Naive thymus-derived CD4-positive, alpha-beta T cell (primary cell): Measurements from ENCODE around the gene SLC25A38. TPM values are rescaled to one million over a fixed set of nuclear protein-coding genes. Genes with fewer than 3 reads are reported as not detected.

Experiments
- ATAC-seq: fragments of 150-1000 bp; cut with Tn5 transposase; 2 replicates; pipeline ENCODE4 v1.10.0; 2021; ENCODE audit warnings: mild to moderate bottlenecking, moderate library complexity
- CTCF ChIA-PET: fragments of 350-600 bp; sonication (Branson Sonifier 250); formaldehyde crosslinking; loops from one replicate; lab custom pipeline; 2021; ENCODE audit warnings: antibody characterized with exemption; lab: Charles Lee
- POLR2A ChIA-PET: fragments of 350-600 bp; sonication (Branson Sonifier 250); formaldehyde crosslinking; loops from one replicate; lab custom pipeline; 2021; ENCODE audit warnings: antibody characterized with exemption, inconsistent platforms; lab: Charles Lee
- DNase-seq, 9 donors: peaks; one replicate each; pipeline versions ENCODE4 v3.0.0 to v3.0.0-alpha.2; 2020 to 2022; ENCODE audit warnings: mixed read lengths in 1 of 9
- H3K27ac ChIP-seq: one replicate; pipeline ENCODE4 v1.7.0; 2013; ENCODE audit warnings: mild to moderate bottlenecking, low read depth, low read length, moderate library complexity
- H3K27me3 ChIP-seq, 2 donors: one replicate each; pipeline ENCODE4 v1.7.0; 2013; ENCODE audit warnings: low read length in 2 of 2, mild to moderate bottlenecking in 2 of 2, moderate library complexity in 2 of 2; ENCODE audit not compliant: control insufficient read depth in 2 of 2, insufficient read depth in 2 of 2
- H3K36me3 ChIP-seq, 3 experiments: 1 replicate in 2 of 3; 2 replicates in 1 of 3; pipeline ENCODE4 v1.7.0; 2013; ENCODE audit warnings: low read length in 3 of 3, mild to moderate bottlenecking in 3 of 3, moderate library complexity in 1 of 3; ENCODE audit not compliant: insufficient read depth in 3 of 3, control insufficient read depth in 2 of 3
- H3K4me1 ChIP-seq, 2 donors: one replicate each; pipeline ENCODE4 v1.7.0; 2013; ENCODE audit warnings: low read length in 2 of 2, mild to moderate bottlenecking in 2 of 2, moderate library complexity in 1 of 2; ENCODE audit not compliant: control insufficient read depth in 2 of 2, insufficient read depth in 2 of 2
- H3K4me3 ChIP-seq: 2 replicates; pipeline ENCODE4 v1.7.0; 2013; ENCODE audit warnings: mild to moderate bottlenecking, low read length
- H3K9me3 ChIP-seq, 3 experiments: 1 replicate in 2 of 3; 2 replicates in 1 of 3; pipeline ENCODE4 v1.7.0; 2013; ENCODE audit warnings: low read length in 3 of 3; ENCODE audit not compliant: control insufficient read depth in 2 of 3
- H3K27ac Mint-ChIP-seq, 9 donors: one replicate each; pipeline ENCODE4 v1.8.0; 2020 to 2022; ENCODE audit warnings: mixed read lengths in 9 of 9, mild to moderate bottlenecking in 8 of 9, moderate library complexity in 5 of 9, inconsistent platforms in 2 of 9
- H3K27me3 Mint-ChIP-seq, 5 donors: one replicate each; pipeline ENCODE4 v1.8.0; 2021 to 2022; ENCODE audit warnings: mixed read lengths in 5 of 5, mild to moderate bottlenecking in 1 of 5
- H3K36me3 Mint-ChIP-seq, 5 donors: one replicate each; pipeline ENCODE4 v1.8.0; 2020 to 2022; ENCODE audit warnings: mixed read lengths in 5 of 5, mild to moderate bottlenecking in 3 of 5, inconsistent platforms in 1 of 5
- H3K4me1 Mint-ChIP-seq, 7 donors: one replicate each; pipeline ENCODE4 v1.8.0; 2020 to 2022; ENCODE audit warnings: mixed read lengths in 7 of 7, mild to moderate bottlenecking in 3 of 7, inconsistent platforms in 1 of 7
- H3K4me3 Mint-ChIP-seq, 10 donors: one replicate each; pipeline ENCODE4 v1.8.0; 2020 to 2022; ENCODE audit warnings: mild to moderate bottlenecking in 10 of 10, mixed read lengths in 10 of 10, moderate library complexity in 6 of 10, inconsistent platforms in 2 of 10
- H3K9me3 Mint-ChIP-seq, 11 donors: one replicate each; pipeline ENCODE4 v1.8.0; 2020 to 2022; ENCODE audit warnings: mixed read lengths in 11 of 11, mild to moderate bottlenecking in 4 of 11, inconsistent platforms in 1 of 11, moderate library complexity in 1 of 11
- intact Hi-C, 2 donors: fragments of 100-400 bp; cut with micrococcal nuclease; formaldehyde crosslinking; loops; one replicate each; pipeline ENCODE4 v1.15.1; 2023
- polyA plus RNA-seq, 2 donors: library from polyadenylated mRNA; unstranded; fragments of 300-500 nt; fragmentation: Illumina TruSeq; gene quantifications; one replicate each; pipeline ENCODE4 v1.2.3, GENCODE V29; 2021
- total RNA-seq, 6 experiments: library from RNA in 5 of 6; stranded (reverse) in 5 of 6; gene quantifications; 1 replicate in 5 of 6; 2 replicates in 1 of 6; pipeline ENCODE4 v1.2.3 and lab custom pipeline; 2021 to 2026

The SLC25A38 gene
- total and polyA plus RNA-seq, 7 experiments from 2014 or later = 30.3 to 53.7 (median 46.8) TPM

DNA sequence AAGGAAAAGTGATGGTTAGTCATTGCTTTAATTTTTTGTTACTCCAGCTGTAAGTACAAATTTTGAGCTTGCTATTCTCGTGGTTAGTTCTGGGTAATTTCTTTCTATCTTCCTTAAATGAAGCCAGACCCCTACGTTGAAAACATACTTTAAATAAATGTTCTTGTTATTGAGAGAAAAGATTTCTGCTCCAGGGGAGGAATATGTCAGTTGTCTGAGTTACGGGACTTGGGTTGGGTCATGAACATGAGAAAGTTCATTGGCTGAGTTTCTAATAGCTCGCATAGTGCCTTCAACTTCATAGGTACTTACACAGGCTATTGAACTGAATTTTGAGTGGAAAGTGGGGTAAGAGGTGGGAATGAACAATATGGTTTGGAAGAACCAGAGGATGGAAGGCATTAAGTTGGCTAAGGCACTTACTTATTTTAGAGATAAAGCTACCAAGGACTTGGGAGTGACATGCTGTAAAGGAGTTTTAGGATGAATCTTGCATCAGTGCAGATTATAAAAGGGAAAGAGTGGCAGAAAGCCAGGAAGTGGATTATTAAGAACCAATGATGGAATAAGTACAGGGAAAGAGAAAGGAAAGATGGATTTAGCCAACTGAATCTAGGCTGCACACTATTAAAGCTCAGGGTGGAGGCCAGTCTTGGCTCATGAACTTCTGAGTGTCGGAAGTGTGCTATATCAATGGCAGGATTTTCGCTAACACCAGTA, 24.8 kb downstream of the SLC25A38 start:
- peaks cover 30 to 37% of the 10 kb centered on the region in 2 donors for H3K4me1 ChIP-seq
- DNase-seq (no peak), ATAC-seq (no peak)
- H3K4me3 Mint-ChIP-seq = peak overlapping the region; percentile 88 to 97 (median 94)
- H3K27ac ChIP-seq = peak overlapping the region; percentile 86
- H3K4me1 Mint-ChIP-seq = peaks cover 28 to 61% (median 55%) of the 10 kb centered on the region in 7 donors
- H3K27ac Mint-ChIP-seq = peak overlapping the region; percentile 85 to 98 (median 94)
- H3K9me3 ChIP-seq = no peaks in the 10 kb centered on the region
- ChIA-PET POLR2A (interaction anchor here (0.6 to 4.3 kb wide), 8 partner anchors 8 to 1978 kb away, joined by 3 to 25 read pairs (median 3); partner anchors contain the start of gene RPL14), CTCF (interaction anchor here (0.6 to 3.9 kb wide), 8 partner anchors 9 to 1545 kb away, joined by 3 to 14 read pairs (median 3); no protein-coding TSS in a partner anchor)
- H3K27me3 ChIP-seq = no peaks in the 10 kb centered on the region
- intact Hi-C loops = loop anchor here (2.0 to 10.0 kb wide), 6 partner anchors 299 to 1791 kb away; partner anchors contain the start of genes CTNNB1 (in 2 of the 2), ACAA1 (in 1 of the 2), MYD88 (in 1 of the 2) and RPL14 (in 1 of the 2)
- H3K36me3 ChIP-seq = peaks cover 26 to 51% (median 26%) of the 10 kb centered on the region in 3 experiments
- peak overlapping the region; percentile 62 for H3K4me3 ChIP-seq
- H3K27me3 Mint-ChIP-seq = peaks cover 0 to 2% (median 0%) of the 10 kb centered on the region in 5 donors
- peaks cover 16 to 45% (median 35%) of the 10 kb centered on the region in 5 donors for H3K36me3 Mint-ChIP-seq
- H3K9me3 Mint-ChIP-seq = peaks cover 0 to 6% (median 0%) of the 10 kb centered on the region in 11 donors

- ChIA-PET CTCF (interaction anchor here (0.6 to 3.9 kb wide), 7 partner anchors 8 to 789 kb away, joined by 3 to 14 read pairs (median 3); no protein-coding TSS in a partner anchor), POLR2A (interaction anchor here (0.6 to 4.3 kb wide), 6 partner anchors 10 to 1979 kb away, joined by 3 to 25 read pairs (median 3); partner anchors contain the start of gene RPL14)
- Mint-ChIP-seq H3K4me3 (peak overlapping the region in 9 of 10 donors; percentile 16 to 97 (median 92)), H3K27ac (peak overlapping the region in 8 of 9 donors; percentile 85 to 98 (median 92)), H3K36me3 (peaks cover 16 to 52% (median 35%) of the 10 kb centered on the region in 5 donors), H3K4me1 (peaks cover 28 to 61% (median 55%) of the 10 kb centered on the region in 7 donors), H3K9me3 (peaks cover 0 to 6% (median 0%) of the 10 kb centered on the region in 11 donors), H3K27me3 (peaks cover 0 to 2% (median 0%) of the 10 kb centered on the region in 5 donors)
- ATAC-seq (no peak), DNase-seq (no peak)
- intact Hi-C loops = loop anchor here (5.0 to 10.0 kb wide), 4 partner anchors 1046 to 1789 kb away; partner anchors contain the start of genes ACAA1 (in 1 of the 2), CTNNB1 (in 1 of the 2), MYD88 (in 1 of the 2) and RPL14 (in 1 of the 2)
- Histone ChIP-seq H3K4me1 (peaks cover 30 to 37% of the 10 kb centered on the region in 2 donors), H3K27ac (peak overlapping the region; percentile 86), H3K4me3 (peak overlapping the region; percentile 62), H3K9me3 (no peaks in the 10 kb centered on the region), H3K36me3 (peaks cover 26 to 59% (median 29%) of the 10 kb centered on the region in 3 experiments), H3K27me3 (no peaks in the 10 kb centered on the region)
Observed at GRCh38 chr3:39408493-39409372, 25.6 kb downstream of the SLC25A38 start.

GRCh38 chr3:39409514-39410136, 26.5 kb downstream of the SLC25A38 start:
- Histone ChIP-seq H3K9me3 (no peaks in the 10 kb centered on the region), H3K27ac (peak overlapping the region; percentile 49), H3K4me1 (peaks cover 30 to 37% of the 10 kb centered on the region in 2 donors), H3K27me3 (no peaks in the 10 kb centered on the region), H3K4me3 (peak overlapping the region; percentile 23), H3K36me3 (peaks cover 26 to 67% (median 29%) of the 10 kb centered on the region in 3 experiments)
- peaks cover 28 to 62% (median 55%) of the 10 kb centered on the region in 7 donors for H3K4me1 Mint-ChIP-seq
- POLR2A ChIA-PET = interaction anchor here (0.6 to 4.3 kb wide), 2 partner anchors 25 to 301 kb away, joined by 3 to 25 read pairs; no protein-coding TSS in a partner anchor
- intact Hi-C loops = loop anchor here (5.0 to 10.0 kb wide), 4 partner anchors 1045 to 1788 kb away; partner anchors contain the start of genes ACAA1 (in 1 of the 2), CTNNB1 (in 1 of the 2), MYD88 (in 1 of the 2) and RPL14 (in 1 of the 2)
- CTCF ChIA-PET = interaction anchor here (3.9 kb wide), 1 partner anchor 7 kb away, joined by 14 read pairs; no protein-coding TSS in a partner anchor
- ATAC-seq (no peak), DNase-seq (no peak)
- peak overlapping the region in 8 of 10 donors; percentile 13 to 91 (median 35) for H3K4me3 Mint-ChIP-seq
- peak overlapping the region in 6 of 9 donors; percentile 12 to 96 (median 69) for H3K27ac Mint-ChIP-seq
- peaks cover 0 to 6% (median 0%) of the 10 kb centered on the region in 11 donors for H3K9me3 Mint-ChIP-seq
- H3K27me3 Mint-ChIP-seq = peaks cover 0 to 2% (median 0%) of the 10 kb centered on the region in 5 donors
- H3K36me3 Mint-ChIP-seq = peaks cover 16 to 52% (median 35%) of the 10 kb centered on the region in 5 donors

DNA sequence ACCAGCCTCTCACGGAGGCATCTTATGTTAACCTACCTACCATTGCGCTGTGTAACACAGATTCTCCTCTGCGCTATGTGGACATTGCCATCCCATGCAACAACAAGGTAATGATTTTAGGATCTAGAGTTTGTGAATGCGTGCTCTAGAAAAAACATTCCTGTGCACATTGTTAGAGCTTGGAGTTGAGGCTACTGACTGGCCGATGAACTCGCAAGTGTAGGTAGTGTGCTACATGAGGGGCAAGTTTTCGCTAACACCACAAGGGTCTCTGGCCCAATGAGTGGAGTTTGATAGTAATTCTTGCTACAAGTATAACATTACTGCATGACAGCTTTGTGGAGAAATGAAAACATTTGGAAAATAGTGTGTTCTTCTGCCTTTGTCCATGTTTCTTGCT, 27.7 kb downstream of the SLC25A38 start:
- Mint-ChIP-seq H3K9me3 (peaks cover 0 to 6% (median 0%) of the 10 kb centered on the region in 11 donors), H3K4me3 (peak overlapping the region in 1 of 10 donors; percentile 32), H3K4me1 (peaks cover 28 to 63% (median 52%) of the 10 kb centered on the region in 7 donors), H3K36me3 (peaks cover 16 to 52% (median 35%) of the 10 kb centered on the region in 5 donors), H3K27ac (peak overlapping the region in 2 of 9 donors; percentile 53 to 81), H3K27me3 (peaks cover 0 to 2% (median 0%) of the 10 kb centered on the region in 5 donors)
- Histone ChIP-seq H3K4me1 (peaks cover 30 to 33% of the 10 kb centered on the region in 2 donors), H3K27me3 (no peaks in the 10 kb centered on the region), H3K36me3 (peaks cover 26 to 69% (median 29%) of the 10 kb centered on the region in 3 experiments), H3K4me3 (no peak overlapping the region), H3K9me3 (no peaks in the 10 kb centered on the region), H3K27ac (peak overlapping the region; percentile 26)
- POLR2A ChIA-PET = no interaction called here
- ATAC-seq (no peak), DNase-seq (no peak)
- intact Hi-C loops = no loop called here
- CTCF ChIA-PET = no interaction called here

- Histone ChIP-seq H3K4me1 (peaks cover 26% of the 10 kb centered on the region in 2 donors), H3K4me3 (no peak overlapping the region), H3K27ac (no peak overlapping the region), H3K9me3 (no peaks in the 10 kb centered on the region), H3K36me3 (peaks cover 26 to 68% (median 29%) of the 10 kb centered on the region in 3 experiments), H3K27me3 (no peaks in the 10 kb centered on the region)
- no peak overlapping the region for H3K4me3 Mint-ChIP-seq
- peaks cover 15 to 47% (median 24%) of the 10 kb centered on the region in 5 donors for H3K36me3 Mint-ChIP-seq
- peak overlapping the region in 3 of 9 donors; percentile 2 to 33 (median 18) for H3K27ac Mint-ChIP-seq
- intact Hi-C loops = no loop called here
- ATAC-seq (no peak), DNase-seq (no peak)
- H3K9me3 Mint-ChIP-seq = peaks cover 0 to 3% (median 0%) of the 10 kb centered on the region in 11 donors
- POLR2A ChIA-PET = interaction anchor here (1.1 kb wide), 1 partner anchor 9 kb away, joined by 3 read pairs; no protein-coding TSS in a partner anchor
- H3K27me3 Mint-ChIP-seq = no peaks in the 10 kb centered on the region
- CTCF ChIA-PET = no interaction called here
- H3K4me1 Mint-ChIP-seq = peaks cover 21 to 49% (median 39%) of the 10 kb centered on the region in 7 donors
Observed at GRCh38 chr3:39412668-39413260, 29.6 kb downstream of the SLC25A38 start.
